NCI-H2227 (cell line): ENCODE results near the gene SNX1.

Experiments
- DNase-seq: peaks from one replicate; lab custom pipeline; 2025; ENCODE audit not compliant: unreplicated experiment; lab: John Stamatoyannopoulos, UW

The SNX1 gene

DNA sequence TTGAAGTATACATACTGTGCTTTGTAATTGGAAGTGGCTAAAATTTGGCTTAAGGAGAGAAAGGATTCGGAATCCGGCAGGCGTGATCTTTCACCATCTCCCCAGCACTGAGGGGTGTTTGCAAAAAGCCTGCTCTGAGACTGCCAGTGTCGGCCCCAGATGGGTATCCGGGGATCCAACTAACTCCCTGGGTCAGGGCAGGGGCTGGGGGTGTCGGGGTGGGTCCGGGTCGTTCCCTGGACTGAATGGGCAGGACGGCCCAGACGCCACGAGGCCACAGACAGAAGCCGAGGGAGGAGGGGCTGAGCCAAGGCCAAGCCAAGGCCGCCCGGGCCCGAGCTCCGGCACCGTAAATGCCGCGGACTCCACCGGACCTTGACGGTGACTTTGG is 66.7 kb downstream of the SNX1 start:
- DNase-seq: no peak

DNA sequence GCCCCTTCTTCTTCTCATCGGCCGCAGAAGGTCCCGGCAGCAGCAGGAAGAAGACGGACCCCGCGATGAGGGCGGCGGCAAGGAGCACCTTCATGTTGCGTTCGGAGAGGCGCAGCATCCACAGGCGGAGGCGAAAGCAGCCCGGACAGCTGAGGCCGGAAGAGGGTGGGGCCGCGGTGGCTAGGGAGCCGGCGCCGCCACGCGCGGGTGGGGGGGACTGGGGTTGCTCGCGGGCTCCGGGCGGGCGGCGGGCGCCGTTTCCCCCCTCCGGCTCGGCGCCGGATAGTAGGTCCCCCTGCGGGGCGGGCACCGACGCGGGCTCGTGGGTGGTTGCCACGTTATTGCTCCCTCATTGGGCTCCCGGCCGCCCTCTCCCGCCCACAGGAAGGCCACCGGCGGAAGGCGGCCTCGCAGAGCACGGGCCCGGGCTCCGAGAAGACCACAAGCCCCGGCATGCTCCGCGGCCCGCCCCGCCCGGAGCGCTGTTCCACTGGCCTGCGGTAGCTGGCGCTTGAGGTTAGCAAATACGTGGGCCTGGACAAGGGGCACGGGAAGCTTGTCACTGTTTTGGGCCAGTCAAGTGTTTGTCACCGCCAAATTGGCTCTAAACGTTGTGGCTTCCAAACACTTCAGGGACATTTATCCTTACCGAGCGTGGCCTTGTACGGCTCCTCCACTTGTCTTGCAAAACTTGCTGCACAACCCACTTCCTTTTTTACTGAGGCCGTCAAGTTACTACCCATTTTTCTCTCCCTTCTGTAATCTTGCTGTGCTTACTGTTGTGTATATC is 67.3 kb downstream of the SNX1 start, which contains the start of gene PPIB:
Gene PPIB (minus strand): TSS at position 154 of the 790 bp plus-strand sequence. CDS start 36 bp downstream, at position 118.
- peak; percentile 96 for DNase-seq

DNA sequence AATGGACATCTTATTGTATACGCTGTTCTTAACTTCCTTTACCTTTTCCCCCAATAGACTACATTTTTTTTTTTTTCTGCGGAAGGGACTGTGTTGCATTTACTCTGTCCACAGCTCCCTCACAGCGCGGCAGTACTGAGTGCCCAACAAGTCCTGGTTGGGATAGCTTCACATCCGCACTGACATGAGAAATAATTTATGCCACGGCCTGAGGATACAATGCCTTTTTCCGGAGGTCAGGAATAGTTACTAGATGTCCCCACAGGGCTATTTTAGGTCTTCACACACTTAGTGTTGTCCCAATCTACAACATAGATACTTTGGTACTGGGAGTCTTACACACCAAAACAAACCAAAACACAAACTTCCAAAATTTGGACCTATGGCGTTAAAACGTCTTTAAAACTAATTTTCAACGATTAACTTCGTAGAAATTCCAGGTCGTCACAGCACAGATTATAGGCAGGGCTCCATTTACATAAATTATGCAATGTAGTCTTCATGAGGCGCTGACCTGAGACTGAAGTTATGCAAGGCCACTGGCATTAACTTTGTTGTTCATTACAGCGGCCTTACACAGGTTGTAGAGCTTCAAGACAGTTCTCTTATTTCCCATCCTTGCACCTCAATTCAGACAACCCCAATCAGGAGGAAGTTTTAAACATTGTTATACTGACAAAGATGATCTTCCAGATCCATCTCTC is 68.0 kb downstream of the SNX1 start:
- peak; percentile 38 for DNase-seq

DNA sequence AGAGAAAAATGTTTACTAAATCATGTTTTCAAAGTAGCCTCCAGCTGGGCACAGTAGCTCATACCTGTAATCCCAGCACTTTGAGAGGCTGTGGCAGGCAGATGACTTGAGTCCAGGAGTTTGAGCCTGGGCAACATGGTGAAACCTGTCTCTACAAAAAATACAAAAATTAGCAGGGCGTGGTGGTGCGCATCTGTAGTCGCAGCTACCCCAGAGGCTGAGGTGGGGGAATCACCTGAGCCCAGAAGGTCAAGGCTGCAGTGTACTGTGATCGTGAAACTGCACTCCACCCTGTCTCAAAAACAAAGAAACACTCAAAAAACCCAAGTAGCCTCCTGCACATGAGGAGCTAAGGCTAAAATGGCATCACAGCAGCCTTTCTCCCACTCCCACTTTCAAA is 68.7 kb downstream of the SNX1 start:
- DNase-seq: no peak

DNA sequence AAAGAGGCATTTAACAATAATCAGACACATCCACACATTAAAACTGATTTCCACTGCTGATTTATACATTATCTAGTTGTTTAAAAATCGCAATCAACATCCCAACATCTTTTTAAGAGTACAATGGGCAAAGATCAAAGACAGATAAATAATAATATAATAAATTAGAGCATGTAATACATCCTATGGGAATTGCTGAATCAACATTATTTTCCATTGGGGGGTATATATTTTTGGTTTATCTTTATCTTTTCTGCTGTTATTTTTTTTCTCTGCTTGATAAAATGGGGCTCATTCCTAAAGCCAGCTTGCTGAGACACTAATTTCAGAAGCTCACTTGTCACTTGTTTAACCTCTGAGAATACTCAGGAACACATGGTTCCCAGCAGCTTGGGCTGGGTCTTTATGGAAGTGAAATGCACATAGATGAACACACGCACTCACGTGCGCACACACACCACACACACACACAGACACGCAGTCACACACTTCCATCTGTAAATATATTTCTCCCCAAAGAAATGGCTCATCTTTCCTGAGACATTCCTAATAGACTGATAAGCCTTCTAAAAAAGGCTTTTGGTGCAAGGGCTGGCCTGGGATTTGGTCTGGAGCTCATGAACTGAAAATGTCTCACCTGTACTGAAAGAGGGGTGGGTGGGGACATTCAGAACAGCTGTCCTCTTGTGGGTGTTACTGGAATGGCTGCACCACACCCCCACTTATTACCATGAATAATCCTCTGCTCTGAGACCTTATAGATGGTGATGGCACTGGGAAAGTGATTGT is 70.5 kb downstream of the SNX1 start:
- peak; percentile 15 for DNase-seq

DNA sequence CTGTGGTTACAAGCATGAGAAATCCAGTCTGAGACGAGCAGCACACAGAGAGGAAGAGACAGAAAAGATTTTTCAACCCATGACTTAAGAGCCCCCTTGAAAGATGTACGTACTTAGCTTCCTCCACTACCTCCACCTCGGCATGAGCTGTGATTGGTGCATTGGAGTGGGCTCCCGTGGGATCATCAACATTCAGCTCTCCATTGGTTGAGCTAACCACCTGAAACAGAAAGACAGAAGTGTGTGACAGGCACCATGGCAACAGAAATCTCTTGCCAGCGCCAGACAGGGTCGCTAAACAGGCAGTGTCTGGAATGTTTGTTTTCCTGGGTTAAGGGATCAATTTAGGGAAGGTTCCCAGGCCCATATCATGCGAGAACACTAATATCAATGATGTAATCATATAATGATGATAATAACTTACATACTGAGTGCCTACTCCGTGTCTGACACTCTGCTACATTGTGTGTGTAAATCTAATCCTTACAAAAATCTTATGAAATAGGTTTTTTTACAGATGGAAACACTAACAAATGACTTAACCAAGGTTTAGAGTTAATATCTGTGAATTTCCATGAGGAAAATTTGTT is 84.5 kb downstream of the SNX1 start:
- DNase-seq: peak; percentile 27

DNA sequence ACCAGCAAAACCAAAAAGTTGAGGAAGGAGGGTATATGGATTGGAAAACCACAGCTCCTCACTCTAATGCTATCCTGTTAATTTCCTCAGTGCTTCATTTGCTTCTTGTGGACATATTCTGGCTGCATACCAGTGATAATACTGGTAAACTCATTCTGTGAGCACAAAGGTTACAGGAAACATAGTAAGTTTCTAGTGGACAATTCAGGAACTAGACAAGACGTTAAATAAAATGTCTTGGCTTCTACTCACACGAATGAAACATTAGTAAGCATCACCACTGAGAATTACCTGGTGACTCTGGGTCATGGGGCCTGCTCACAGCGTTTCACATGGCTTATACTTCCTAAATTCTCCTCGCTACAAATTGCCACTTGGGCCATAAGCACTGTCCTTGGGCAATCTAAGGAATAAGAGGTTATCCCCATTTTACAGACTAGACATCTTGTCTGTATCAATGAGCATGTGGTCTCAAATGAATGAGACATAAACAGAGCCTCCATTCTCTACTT is 87.1 kb downstream of the SNX1 start:
- no peak for DNase-seq

DNA sequence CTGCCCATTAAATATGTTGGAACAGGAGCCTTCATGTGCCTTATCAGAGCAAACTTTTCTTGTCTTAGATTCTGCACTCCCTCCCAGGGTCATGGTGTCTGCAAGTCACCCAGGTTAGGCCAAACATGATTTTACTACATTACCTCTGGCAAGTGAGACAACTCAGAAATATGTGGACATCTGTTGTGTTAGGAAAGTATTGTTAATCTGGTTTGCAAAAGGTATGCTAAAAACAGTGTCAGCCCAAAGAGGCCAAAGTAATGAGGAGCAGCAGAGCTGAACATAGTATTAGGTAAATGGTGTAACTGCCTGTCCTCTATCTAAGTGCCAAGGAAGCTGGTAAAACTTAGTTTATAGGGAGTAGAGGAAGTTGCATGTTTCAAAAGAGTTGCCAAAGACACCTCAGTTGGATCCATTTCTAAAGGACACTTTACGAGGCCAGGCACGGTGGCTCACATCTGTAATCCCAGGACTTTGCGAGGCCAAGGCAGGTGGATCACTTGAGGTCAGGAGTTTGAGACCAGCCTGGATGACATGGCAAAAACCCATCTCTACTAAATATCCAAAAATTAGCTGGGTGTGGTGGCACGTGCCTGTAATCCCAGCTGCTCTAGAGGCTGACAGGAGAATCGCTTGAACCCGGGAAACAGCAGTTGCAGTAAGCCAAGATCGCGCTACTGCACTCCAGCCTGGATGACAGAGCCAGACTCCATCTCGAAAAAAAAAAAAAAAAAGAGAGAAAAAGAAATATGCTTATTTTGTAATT is 89.5 kb downstream of the SNX1 start:
- no peak for DNase-seq

DNA sequence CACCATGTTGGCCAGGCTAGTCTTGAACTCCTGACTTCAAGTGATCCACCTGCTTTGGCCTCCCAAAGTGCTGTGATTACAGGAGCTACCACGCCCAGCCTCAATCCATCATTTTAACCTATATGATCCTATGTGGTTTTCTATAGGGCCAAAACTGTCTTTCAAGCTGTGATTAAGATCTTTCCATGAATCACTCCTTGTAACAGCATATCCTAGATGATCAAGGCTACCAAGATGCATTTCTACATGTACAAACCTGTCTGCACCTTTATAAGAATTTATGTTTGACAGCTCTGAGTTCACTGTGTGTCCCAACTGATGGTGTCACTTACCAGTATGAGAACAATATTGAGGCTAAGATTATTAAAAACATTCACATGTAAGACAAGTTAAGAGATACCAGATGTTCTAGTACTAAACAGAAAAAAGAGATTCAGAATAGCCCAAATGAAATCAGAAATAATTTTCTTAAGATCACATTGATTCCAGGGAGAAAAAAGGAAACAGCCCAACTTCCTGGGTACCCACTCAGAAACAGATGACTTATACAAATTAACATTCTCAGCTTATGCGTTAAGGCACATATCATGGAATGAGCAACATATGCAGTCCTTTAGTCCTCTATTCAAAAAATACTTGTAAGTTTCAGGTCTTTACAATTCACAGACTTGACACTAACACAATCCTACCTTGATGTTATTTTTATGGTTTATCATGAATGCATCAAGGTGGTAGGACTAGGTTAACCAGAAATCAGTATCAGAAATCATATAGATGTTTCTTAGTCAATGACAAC is 91.8 kb downstream of the SNX1 start:
- no peak for DNase-seq
